G401.6 (cell line): ENCODE measurements around the gene DGKB.

Experiments
- FAIRE-seq: peaks from 2 replicates; lab custom pipeline; 2012; peaks lifted over from hg19 to GRCh38; lab: Jason Lieb, UNC

The DGKB gene

GRCh38 chr7:14380881-14381280 lies 521.7 kb downstream of the DGKB start:
- FAIRE-seq = no peak

- FAIRE-seq = no peak
Measured at GRCh38 chr7:14377646-14378266, 524.8 kb downstream of the DGKB start.

- FAIRE-seq = no peak
Measured at GRCh38 chr7:14376711-14377110, 525.8 kb downstream of the DGKB start.

GRCh38 chr7:14375998-14376397 lies 526.6 kb downstream of the DGKB start:
- FAIRE-seq = no peak

GRCh38 chr7:14374336-14374735 lies 528.2 kb downstream of the DGKB start:
- FAIRE-seq = no peak

- FAIRE-seq = no peak
Measured at GRCh38 chr7:14368285-14368684, 534.3 kb downstream of the DGKB start.

- FAIRE-seq = no peak
Measured at GRCh38 chr7:14351167-14351566, 551.4 kb downstream of the DGKB start.

GRCh38 chr7:14341200-14341775 lies 561.3 kb downstream of the DGKB start:
- FAIRE-seq = no peak

GRCh38 chr7:14340393-14341074 lies 562.0 kb downstream of the DGKB start:
- FAIRE-seq = no peak

GRCh38 chr7:14339861-14340260 lies 562.7 kb downstream of the DGKB start:
- FAIRE-seq = no peak

GRCh38 chr7:14336256-14336655 lies 566.3 kb downstream of the DGKB start:
- no peak for FAIRE-seq

GRCh38 chr7:14332155-14332554 lies 570.4 kb downstream of the DGKB start:
- FAIRE-seq = no peak

- FAIRE-seq = no peak
Measured at GRCh38 chr7:14324767-14325166, 577.8 kb downstream of the DGKB start.

GRCh38 chr7:14322724-14323123 lies 579.8 kb downstream of the DGKB start:
- no peak for FAIRE-seq

GRCh38 chr7:14321947-14322346 lies 580.6 kb downstream of the DGKB start:
- no peak for FAIRE-seq

GRCh38 chr7:14309432-14309831 lies 593.1 kb downstream of the DGKB start:
- FAIRE-seq = no peak

- FAIRE-seq = no peak
Measured at GRCh38 chr7:14305233-14305866, 597.2 kb downstream of the DGKB start.

GRCh38 chr7:14303536-14303935 lies 599.0 kb downstream of the DGKB start:
- no peak for FAIRE-seq

- no peak for FAIRE-seq
Measured at GRCh38 chr7:14294637-14295036, 607.9 kb downstream of the DGKB start.

- FAIRE-seq = no peak
Measured at GRCh38 chr7:14293434-14293833, 609.1 kb downstream of the DGKB start.

- FAIRE-seq = no peak
Measured at GRCh38 chr7:14292737-14293136, 609.8 kb downstream of the DGKB start.

- FAIRE-seq = no peak
Measured at GRCh38 chr7:14289957-14290356, 612.6 kb downstream of the DGKB start.

GRCh38 chr7:14288701-14289100 lies 613.9 kb downstream of the DGKB start:
- FAIRE-seq = no peak
